Transverse colon (tissue), 4 donors: Measurements from ENCODE around the gene VASP. TPM values are rescaled to one million over a fixed set of nuclear protein-coding genes. Genes with fewer than 3 reads are reported as not detected.
A peak's percentile ranks its signal among the peaks of the same experiment; 100 is the strongest.

ENCODE experiments used
- DNase-seq: peaks from one replicate; pipeline ENCODE4 v3.0.0-alpha.2; 2019
- H3K27ac ChIP-seq, 4 donors: fragments of 200-600 bp; sonication (generic); 2 replicates each; pipeline ENCODE4 v1.5.1; 2016 to 2018; ENCODE audit warnings: inconsistent platforms in 4 of 4
- H3K27me3 ChIP-seq: fragments of 200-600 bp; sonication (generic); 2 replicates; pipeline ENCODE4 v1.5.1; 2017; ENCODE audit warnings: inconsistent platforms
- H3K36me3 ChIP-seq, 4 donors: fragments of 200-600 bp; sonication (generic); 2 replicates each; pipeline ENCODE4 v1.5.1; 2017 to 2019; ENCODE audit warnings: inconsistent platforms in 4 of 4
- H3K4me1 ChIP-seq, 4 donors: fragments of 200-600 bp; sonication (generic); 2 replicates each; pipeline ENCODE4 v1.5.1; 2017 to 2020; ENCODE audit warnings: inconsistent platforms in 4 of 4
- H3K4me3 ChIP-seq, 4 donors: fragments of 200-600 bp; sonication (generic); 1 replicate in 1 of 4; 2 replicates in 3 of 4; pipeline versions ENCODE4 v1.5.1 to v1.6.1; 2017 to 2019; ENCODE audit warnings: inconsistent platforms in 4 of 4
- H3K9me3 ChIP-seq, 2 donors: fragments of 200-600 bp; sonication (generic); 2 replicates each; pipeline ENCODE4 v1.5.1; 2017 to 2019; ENCODE audit warnings: inconsistent platforms in 2 of 2
- CTCF ChIP-seq, 5 experiments: fragments of 200-600 bp in 3 of 5; fragments of 450-650 bp in 2 of 5; sonication (generic) in 3 of 5; IDR thresholded peaks; 1 replicate in 2 of 5; 2 replicates in 3 of 5; pipeline ENCODE4 v1.5.1; 2016 to 2017; ENCODE audit warnings: antibody characterized with exemption in 5 of 5, inconsistent platforms in 3 of 5, mild to moderate bottlenecking in 2 of 5, moderate library complexity in 1 of 5
- EP300 ChIP-seq: sonication (generic); formaldehyde crosslinking; IDR thresholded peaks from one replicate; pipeline ENCODE4 v1.6.1; 2017; ENCODE audit warnings: antibody characterized with exemption, low read depth
- POLR2A ChIP-seq: fragments of 450-650 bp; IDR thresholded peaks from one replicate; pipeline ENCODE4 v1.6.1; 2016; ENCODE audit warnings: antibody characterized with exemption, mild to moderate bottlenecking, moderate library complexity
- POLR2AphosphoS5 ChIP-seq, 3 donors: sonication (generic); formaldehyde crosslinking; IDR thresholded peaks; one replicate each; pipeline ENCODE4 v1.6.1; 2016; ENCODE audit warnings: antibody characterized with exemption in 3 of 3
- WGBS, 2 donors: methylation state at CpG; one replicate each; pipeline ENCODE4 v1.1.5; 2018; ENCODE audit warnings: low coverage in 1 of 2; 5-methylcytosine and 5-hydroxymethylcytosine counted together
- in situ Hi-C, 4 donors: fragments of 200-750 bp; cut with MboI; loops; one replicate each; pipeline versions ENCODE4 v1.15.0 to v1.15.1; 2017; ENCODE audit warnings: low sequenced_read_pairs in 3 of 4, low pct_ligation_motif_present in 1 of 4, low pct_unique_long_range_greater_than_20kb in 1 of 4
- intact Hi-C: fragments of 100-400 bp; cut with DNase I; formaldehyde crosslinking; loops from one replicate; pipeline ENCODE4 v1.15.1; 2023; ENCODE audit warnings: low total_unique reads
- total RNA-seq, 4 donors: library from RNA; depleted of rRNA; stranded (reverse); fragments of >200 nt; gene quantifications; one replicate each; pipeline ENCODE4 v1.1.0, GENCODE V29; 2016

Gene VASP
- total RNA-seq, 4 donors from 2014 or later, result 167 to 465 (median 204) TPM

- intact Hi-C loops (no loop called here), in situ Hi-C loops (no loop called here)
- DNase-seq, result no peak
- peak overlapping the region in 1 of 4 donors; percentile 16 for H3K27ac ChIP-seq
- H3K9me3 ChIP-seq, result no peaks in the 10 kb centered on the region
- no peaks in the 10 kb centered on the region for H3K27me3 ChIP-seq
- TF ChIP-seq CTCF (IDR thresholded peaks at IDR 0.05), result no peak
- TF ChIP-seq EP300, result no peak
- no peak for TF ChIP-seq POLR2A
- no peak for TF ChIP-seq POLR2AphosphoS5 (IDR thresholded peaks at IDR 0.05)
- 49 to 54% methylated on average over 2 of the region's 2 CpGs for WGBS, 2 donors
- H3K4me3 ChIP-seq, result no peak overlapping the region
- peaks cover 7 to 31% (median 15%) of the 10 kb centered on the region in 4 donors for H3K4me1 ChIP-seq
- no peaks in the 10 kb centered on the region for H3K36me3 ChIP-seq
These were observed 60.3 kb downstream of the VASP start for GRCh38 chr19:45567609-45568008.

GRCh38 chr19:45568732-45569131, 61.5 kb downstream of the VASP start:
- in situ Hi-C loops, result no loop called here
- H3K9me3 ChIP-seq, result no peaks in the 10 kb centered on the region
- H3K27me3 ChIP-seq, result no peaks in the 10 kb centered on the region
- peaks cover 7 to 24% (median 13%) of the 10 kb centered on the region in 4 donors for H3K4me1 ChIP-seq
- intact Hi-C loops, result no loop called here
- DNase-seq, result no peak
- TF ChIP-seq POLR2AphosphoS5 (IDR thresholded peaks at IDR 0.05), result no peak
- TF ChIP-seq POLR2A, result no peak
- TF ChIP-seq EP300, result no peak
- TF ChIP-seq CTCF (IDR thresholded peaks at IDR 0.05), result no peak
- peak overlapping the region in 3 of 4 donors; percentile 16 to 35 (median 23) for H3K27ac ChIP-seq
- 87% methylated on average over 3 of the region's 3 CpGs; no CpG with 5 or more reads in 1 of the 2 donors for WGBS, 2 donors
- H3K4me3 ChIP-seq, result no peak overlapping the region
- no peaks in the 10 kb centered on the region for H3K36me3 ChIP-seq

GRCh38 chr19:45569619-45570421, 62.5 kb downstream of the VASP start:
- in situ Hi-C loops, result no loop called here
- Histone ChIP-seq H3K9me3 (no peaks in the 10 kb centered on the region), H3K4me3 (no peak overlapping the region), H3K27me3 (no peaks in the 10 kb centered on the region), H3K27ac (no peak overlapping the region), H3K4me1 (peaks cover 7 to 24% (median 13%) of the 10 kb centered on the region in 4 donors), H3K36me3 (no peaks in the 10 kb centered on the region)
- 50 to 60% methylated on average over 1 to 15 of the region's 15 CpGs for WGBS, 2 donors
- peak; percentile 87 for DNase-seq
- peak; percentile 76 to 84 (median 82) for TF ChIP-seq CTCF (IDR thresholded peaks at IDR 0.05)
- no peak for TF ChIP-seq EP300
- TF ChIP-seq POLR2AphosphoS5 (IDR thresholded peaks at IDR 0.05), result no peak
- TF ChIP-seq POLR2A, result no peak
- intact Hi-C loops, result no loop called here

GRCh38 chr19:45571457-45572220, 64.4 kb downstream of the VASP start:
- no peak overlapping the region for H3K27ac ChIP-seq
- in situ Hi-C loops (no loop called here), intact Hi-C loops (no loop called here)
- no peak overlapping the region for H3K4me3 ChIP-seq
- no peaks in the 10 kb centered on the region for H3K27me3 ChIP-seq
- no peaks in the 10 kb centered on the region for H3K36me3 ChIP-seq
- peaks cover 9 to 40% (median 24%) of the 10 kb centered on the region in 4 donors for H3K4me1 ChIP-seq
- WGBS, 2 donors, result 79 to 88% methylated on average over 8 of the region's 8 CpGs
- TF ChIP-seq EP300 (no peak), POLR2A (no peak), CTCF (IDR thresholded peaks at IDR 0.05) (no peak), POLR2AphosphoS5 (IDR thresholded peaks at IDR 0.05) (no peak)
- no peak for DNase-seq
- no peaks in the 10 kb centered on the region for H3K9me3 ChIP-seq
